Neuronal stem cell (in vitro differentiated cells): ENCODE data around the gene STK32A.

ENCODE experiments used
- DNase-seq: peaks from one replicate; pipeline ENCODE4 v3.0.0-alpha.2; 2013; ENCODE audit warnings: low spot score
- H2AFZ ChIP-seq: one replicate; pipeline ENCODE4 v1.6.1; 2013; ENCODE audit warnings: mild to moderate bottlenecking, low read length, inconsistent platforms
- H2AK5ac ChIP-seq: 2 replicates; pipeline ENCODE4 v1.6.1; 2013; ENCODE audit warnings: low read depth, mild to moderate bottlenecking, inconsistent platforms, low read length, moderate library complexity, mixed read lengths
- H2BK120ac ChIP-seq: 2 replicates; pipeline ENCODE4 v1.6.1; 2013; ENCODE audit warnings: low read depth, mild to moderate bottlenecking, inconsistent platforms, low read length, moderate library complexity, mixed read lengths
- H2BK12ac ChIP-seq: one replicate; pipeline ENCODE4 v1.6.1; 2013; ENCODE audit warnings: low read length, inconsistent platforms
- H2BK15ac ChIP-seq: 2 replicates; pipeline ENCODE4 v1.6.1; 2013; ENCODE audit warnings: mild to moderate bottlenecking, low read length, inconsistent platforms, mixed read lengths
- H2BK5ac ChIP-seq: one replicate; pipeline ENCODE4 v1.6.1; 2013; ENCODE audit warnings: inconsistent platforms, mild to moderate bottlenecking, low read length, moderate library complexity
- H3K14ac ChIP-seq: one replicate; pipeline ENCODE4 v1.6.1; 2013; ENCODE audit warnings: low read length, inconsistent platforms
- H3K18ac ChIP-seq: 2 replicates; pipeline ENCODE4 v1.6.1; 2013; ENCODE audit warnings: low read length, inconsistent platforms
- H3K23ac ChIP-seq: 2 replicates; pipeline ENCODE4 v1.6.1; 2013; ENCODE audit warnings: low read depth, mild to moderate bottlenecking, mixed read lengths, low read length, inconsistent platforms; ENCODE audit not compliant: poor library complexity
- H3K27ac ChIP-seq: replicated peaks from 3 replicates; pipeline ENCODE4 v1.5.1; 2013; ENCODE audit warnings: low read length, inconsistent platforms
- H3K27me3 ChIP-seq, 3 experiments: 2 replicates each; pipeline ENCODE4 v1.6.1; 2013; ENCODE audit warnings: low read length in 3 of 3, mild to moderate bottlenecking in 2 of 3, inconsistent platforms in 1 of 3, low read depth in 1 of 3, mixed read lengths in 1 of 3, moderate library complexity in 1 of 3; ENCODE audit not compliant: control insufficient read depth in 3 of 3, insufficient read depth in 3 of 3
- H3K36me3 ChIP-seq, 2 donors: replicated peaks in 1 of 2; 2 replicates each; pipeline ENCODE4 v1.6.1; 2013; ENCODE audit warnings: low read length in 2 of 2; ENCODE audit not compliant: control insufficient read depth in 2 of 2, insufficient read depth in 2 of 2
- H3K4ac ChIP-seq: 2 replicates; pipeline ENCODE4 v1.6.1; 2013; ENCODE audit warnings: inconsistent platforms, mild to moderate bottlenecking, low read length, moderate library complexity
- H3K4me1 ChIP-seq, 2 donors: 1 replicate in 1 of 2; 2 replicates in 1 of 2; pipeline ENCODE4 v1.6.1; 2013; ENCODE audit warnings: low read length in 2 of 2, low read depth in 1 of 2; ENCODE audit not compliant: control insufficient read depth in 2 of 2, insufficient read depth in 1 of 2
- H3K4me2 ChIP-seq: one replicate; pipeline ENCODE4 v1.6.1; 2013; ENCODE audit warnings: mild to moderate bottlenecking, low read length, inconsistent platforms; ENCODE audit not compliant: insufficient read depth, poor library complexity, severe bottlenecking
- H3K4me3 ChIP-seq, 2 donors: 2 replicates each; pipeline ENCODE4 v1.5.1; 2013; ENCODE audit warnings: low read length in 2 of 2, mild to moderate bottlenecking in 2 of 2, inconsistent platforms in 1 of 2, moderate library complexity in 1 of 2
- H3K79me1 ChIP-seq: one replicate; pipeline ENCODE4 v1.6.1; 2013; ENCODE audit warnings: low read depth, mild to moderate bottlenecking, inconsistent platforms, low read length, moderate library complexity
- H3K9ac ChIP-seq: one replicate; pipeline ENCODE4 v1.6.1; 2013; ENCODE audit warnings: mild to moderate bottlenecking, low read depth, low read length, inconsistent platforms; ENCODE audit not compliant: poor library complexity
- H3K9me3 ChIP-seq, 2 donors: replicated peaks in 1 of 2; 2 replicates each; pipeline versions ENCODE3 to v1.6.1; 2013; ENCODE audit warnings: low read length in 2 of 2, mild to moderate bottlenecking in 2 of 2, inconsistent platforms in 1 of 2, low read depth in 1 of 2, mixed read lengths in 1 of 2, moderate library complexity in 1 of 2; ENCODE audit not compliant: control insufficient read depth in 2 of 2, insufficient read depth in 1 of 2
- H4K8ac ChIP-seq: one replicate; pipeline ENCODE4 v1.6.1; 2013; ENCODE audit warnings: low read depth, mild to moderate bottlenecking, inconsistent platforms, low read length, moderate library complexity
- H4K91ac ChIP-seq: one replicate; pipeline ENCODE4 v1.6.1; 2013; ENCODE audit warnings: low read length, low read depth, mild to moderate bottlenecking, inconsistent platforms; ENCODE audit not compliant: poor library complexity
- WGBS, 2 donors: extraction: QIAGEN DNeasy Blood & Tissue Kit; methylation state at CpG; one replicate each; pipeline ENCODE4 v1.1.7; 2013; ENCODE audit warnings: missing lambda C conversion rate in 2 of 2, mixed read lengths in 1 of 2; ENCODE audit not compliant: insufficient read length in 2 of 2, insufficient replicate concordance in 1 of 2; ENCODE audit errors: extremely low coverage in 2 of 2; 5-methylcytosine and 5-hydroxymethylcytosine counted together

STK32A gene

DNA sequence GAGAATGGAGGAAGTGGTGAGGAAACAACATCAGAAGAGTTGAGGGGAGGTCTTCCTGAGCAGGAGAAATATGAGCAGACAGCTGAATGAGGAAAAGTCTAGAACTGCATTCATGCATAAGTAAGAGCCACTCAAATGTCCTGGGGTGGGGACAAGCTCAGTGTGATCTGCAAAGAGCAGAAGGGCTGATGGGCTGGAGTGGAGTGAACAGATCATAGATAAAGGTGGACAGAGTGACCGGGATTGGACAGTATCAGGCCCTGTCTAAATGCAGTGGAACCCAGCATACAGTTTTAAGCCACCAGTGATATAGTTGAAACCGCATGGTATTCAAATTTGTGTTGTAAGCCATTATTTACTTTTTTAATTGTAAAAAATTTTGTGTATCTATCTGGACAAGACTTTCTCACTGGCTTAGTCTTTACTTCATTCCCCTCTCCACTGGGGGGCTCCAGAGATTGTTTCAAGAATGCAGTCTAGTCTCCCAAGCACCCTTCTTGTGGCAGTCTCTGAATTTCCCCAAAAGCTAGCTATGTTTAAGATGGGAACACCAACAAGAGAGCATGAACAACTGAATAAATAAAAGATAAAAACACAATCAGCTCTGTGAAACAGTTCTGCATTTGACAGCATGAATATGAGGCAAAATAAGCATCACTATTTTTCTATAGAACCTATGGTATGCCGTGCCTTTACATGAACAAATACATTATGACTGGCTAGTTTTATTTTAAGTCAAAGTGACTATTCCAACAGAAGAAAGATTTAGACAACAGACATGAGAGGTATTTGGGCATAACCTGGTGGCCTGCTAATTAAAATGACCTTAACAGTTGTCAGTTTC, 10.7 kb upstream of the STK32A start:
- H2BK12ac ChIP-seq, result no peak overlapping the region
- H2BK15ac ChIP-seq, result no peak overlapping the region
- H3K4me3 ChIP-seq, result no peak overlapping the region
- no peak overlapping the region for H4K8ac ChIP-seq
- no peak overlapping the region for H3K27ac ChIP-seq
- peak; percentile 37 for DNase-seq
- H3K79me1 ChIP-seq, result no peaks in the 10 kb centered on the region
- no peak overlapping the region for H3K18ac ChIP-seq
- H3K23ac ChIP-seq, result no peak overlapping the region
- H3K4ac ChIP-seq, result no peak overlapping the region
- no CpG with 5 or more reads among the region's 3 CpGs for WGBS, 2 donors
- no peak overlapping the region for H4K91ac ChIP-seq
- peaks cover 0 to 1% of the 10 kb centered on the region in 2 donors for H3K9me3 ChIP-seq
- no peak overlapping the region for H3K9ac ChIP-seq
- no peak overlapping the region for H2AFZ ChIP-seq
- H2BK120ac ChIP-seq, result no peak overlapping the region
- no peaks in the 10 kb centered on the region for H3K27me3 ChIP-seq
- H3K4me2 ChIP-seq, result no peak overlapping the region
- no peaks in the 10 kb centered on the region for H3K4me1 ChIP-seq
- H2BK5ac ChIP-seq, result no peak overlapping the region
- no peak overlapping the region for H3K14ac ChIP-seq
- H2AK5ac ChIP-seq, result no peak overlapping the region
- no peaks in the 10 kb centered on the region for H3K36me3 ChIP-seq

DNA sequence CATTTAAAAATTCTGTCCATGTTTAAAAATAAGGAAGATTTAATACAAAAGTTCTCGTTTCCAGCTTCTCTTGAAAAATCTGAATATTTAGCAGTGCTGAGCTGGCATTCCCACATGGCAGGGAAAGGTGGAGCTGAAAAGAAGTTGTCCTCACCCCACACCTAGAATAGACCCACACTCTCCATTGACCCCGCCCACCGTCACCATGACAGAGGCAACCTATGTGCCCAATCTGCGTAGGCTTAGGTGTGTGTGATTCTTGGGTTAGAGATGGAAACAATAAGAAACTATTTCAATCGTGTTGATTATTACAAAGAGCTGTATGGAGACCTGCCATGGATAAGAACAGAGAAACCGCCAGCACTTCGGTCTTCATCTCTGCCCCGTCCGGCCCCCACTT, 8.9 kb upstream of the STK32A start:
- no CpG with 5 or more reads among the region's 9 CpGs for WGBS, 2 donors
- DNase-seq, result no peak
- no peak overlapping the region for H2AFZ ChIP-seq

DNA sequence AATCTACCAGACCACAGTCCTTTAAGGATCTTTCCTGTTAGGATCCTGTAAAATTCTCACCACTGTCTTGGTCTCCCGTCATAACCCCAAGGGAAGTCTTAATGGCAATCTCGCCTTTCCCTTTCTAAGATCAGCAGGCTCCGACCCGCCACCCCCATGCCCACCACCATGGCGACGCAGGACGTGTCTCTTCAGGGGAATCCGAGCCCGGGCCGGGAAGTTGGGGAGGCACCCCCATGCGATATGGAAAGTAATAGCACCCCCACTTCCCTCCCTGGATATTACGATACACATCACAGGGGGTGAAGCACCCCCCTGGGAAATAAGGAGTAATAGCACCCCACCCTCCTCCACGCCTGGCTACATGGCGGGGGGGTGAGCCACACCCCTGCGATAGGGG, 8.3 kb upstream of the STK32A start:
- Histone ChIP-seq H3K4me2 (no peak overlapping the region), H2AK5ac (peak overlapping the region; percentile 50), H3K4ac (no peak overlapping the region), H4K8ac (no peak overlapping the region), H3K23ac (peak overlapping the region; percentile 21), H3K14ac (no peak overlapping the region), H2BK120ac (no peak overlapping the region), H3K27ac (no peak overlapping the region), H2AFZ (no peak overlapping the region), H3K79me1 (no peaks in the 10 kb centered on the region), H3K36me3 (no peaks in the 10 kb centered on the region), H3K9ac (no peak overlapping the region), H3K18ac (peak overlapping the region; percentile 16), H2BK15ac (no peak overlapping the region), H2BK12ac (no peak overlapping the region), H3K4me3 (no peak overlapping the region), H4K91ac (no peak overlapping the region), H3K27me3 (no peaks in the 10 kb centered on the region), H2BK5ac (no peak overlapping the region), H3K4me1 (no peaks in the 10 kb centered on the region), H3K9me3 (peaks cover 0 to 1% of the 10 kb centered on the region in 2 donors)
- no peak for DNase-seq
- no CpG with 5 or more reads among the region's 15 CpGs for WGBS, 2 donors

More for the DNA sequence above, 8.9 kb upstream of the STK32A start:
- H3K27ac ChIP-seq, result no peak overlapping the region
- H2BK120ac ChIP-seq, result no peak overlapping the region
- H3K9ac ChIP-seq, result no peak overlapping the region
- no peak overlapping the region for H3K4me2 ChIP-seq
- no peak overlapping the region for H3K4ac ChIP-seq
- no peak overlapping the region for H3K23ac ChIP-seq
- H4K91ac ChIP-seq, result no peak overlapping the region
- H3K14ac ChIP-seq, result no peak overlapping the region
- no peaks in the 10 kb centered on the region for H3K79me1 ChIP-seq
- no peak overlapping the region for H2BK5ac ChIP-seq
- H3K36me3 ChIP-seq, result no peaks in the 10 kb centered on the region
- no peaks in the 10 kb centered on the region for H3K27me3 ChIP-seq
- no peaks in the 10 kb centered on the region for H3K4me1 ChIP-seq
- H3K18ac ChIP-seq, result no peak overlapping the region
- no peak overlapping the region for H2BK12ac ChIP-seq
- H4K8ac ChIP-seq, result no peak overlapping the region
- H2BK15ac ChIP-seq, result peak overlapping the region; percentile 21
- no peak overlapping the region for H3K4me3 ChIP-seq
- H2AK5ac ChIP-seq, result no peak overlapping the region
- H3K9me3 ChIP-seq, result peaks cover 0 to 1% of the 10 kb centered on the region in 2 donors

DNA sequence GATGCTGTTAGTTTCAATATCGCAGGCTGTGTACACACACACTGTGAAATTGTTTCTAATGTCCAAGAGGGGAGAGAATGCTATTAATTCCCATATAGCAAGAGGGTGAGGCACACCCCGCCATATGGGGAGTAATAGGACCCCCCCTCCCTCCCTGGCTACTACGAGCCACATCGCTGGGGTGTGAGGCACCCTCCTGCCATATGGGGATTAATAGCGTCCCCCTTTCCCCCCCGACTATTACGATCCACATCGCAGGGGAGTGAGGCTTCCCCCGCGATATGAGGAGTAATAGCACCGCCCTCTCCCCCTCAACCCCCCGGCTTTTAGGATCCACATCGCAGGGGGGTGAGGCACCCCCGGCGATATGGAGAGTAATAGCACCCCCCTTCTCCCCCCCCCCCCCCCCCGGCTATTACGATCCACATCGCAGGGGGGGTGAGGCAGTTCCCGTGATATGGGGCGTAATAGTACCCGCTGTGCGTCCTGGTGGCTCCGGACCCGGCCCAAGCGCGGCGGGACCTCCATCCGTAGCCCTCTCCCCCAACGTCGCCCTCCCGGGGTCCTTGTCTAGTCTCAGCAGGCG, 494 bp upstream of the STK32A start:
- H3K4me2 ChIP-seq, result peak overlapping the region; percentile 90
- no peak overlapping the region for H2BK120ac ChIP-seq
- DNase-seq, result no peak
- H3K27me3 ChIP-seq, result peaks cover 0 to 51% (median 10%) of the 10 kb centered on the region in 3 experiments
- H3K79me1 ChIP-seq, result no peaks in the 10 kb centered on the region
- peak overlapping the region; percentile 49 to 88 for H3K4me3 ChIP-seq
- no peaks in the 10 kb centered on the region for H3K9me3 ChIP-seq
- H2BK5ac ChIP-seq, result peak overlapping the region; percentile 58
- no peak overlapping the region for H3K23ac ChIP-seq
- H4K8ac ChIP-seq, result no peak overlapping the region
- H3K27ac ChIP-seq, result no peak overlapping the region
- no peak overlapping the region for H3K4ac ChIP-seq
- H3K4me1 ChIP-seq, result peaks cover 0 to 2% of the 10 kb centered on the region in 2 donors
- H2BK15ac ChIP-seq, result peak overlapping the region; percentile 52
- no peak overlapping the region for H2BK12ac ChIP-seq
- no peak overlapping the region for H3K14ac ChIP-seq
- peak overlapping the region; percentile 98 for H2AFZ ChIP-seq
- H3K9ac ChIP-seq, result peak overlapping the region; percentile 39
- no peaks in the 10 kb centered on the region for H3K36me3 ChIP-seq
- no peak overlapping the region for H2AK5ac ChIP-seq
- no CpG with 5 or more reads among the region's 32 CpGs for WGBS, 2 donors
- no peak overlapping the region for H4K91ac ChIP-seq
- peak overlapping the region; percentile 99 for H3K18ac ChIP-seq
